Fibroblast of mammary gland (primary cell): ENCODE measurements around the gene SORCS2.

ENCODE experiments used
- DNase-seq: peaks from one replicate; pipeline ENCODE4 v3.0.0-alpha.2; 2010; ENCODE audit warnings: low read depth
- H3K4me3 ChIP-seq: 2 replicates; pipeline ENCODE4 v1.5.1; 2011; ENCODE audit warnings: low read depth, mild to moderate bottlenecking, low read length, moderate library complexity; ENCODE audit not compliant: control insufficient read depth
- CTCF ChIP-seq: conservative IDR thresholded peaks from 2 replicates; pipeline ENCODE4 v1.5.1; 2011; ENCODE audit warnings: low read depth, low read length, inconsistent platforms; ENCODE audit not compliant: control insufficient read depth, insufficient read depth

Gene SORCS2

GRCh38 chr4:7313347-7313811 is 121.0 kb downstream of the SORCS2 start:
- DNase-seq = no peak
- no peak for TF ChIP-seq CTCF
- no peak overlapping the region for H3K4me3 ChIP-seq

- TF ChIP-seq CTCF = no peak
- DNase-seq = no peak
- H3K4me3 ChIP-seq = no peak overlapping the region
Observed at GRCh38 chr4:7313991-7314390, 121.7 kb downstream of the SORCS2 start.

- no peak for TF ChIP-seq CTCF
- no peak overlapping the region for H3K4me3 ChIP-seq
Observed at GRCh38 chr4:7315286-7315685, 122.9 kb downstream of the SORCS2 start.

GRCh38 chr4:7315935-7316334 is 123.6 kb downstream of the SORCS2 start:
- no peak for TF ChIP-seq CTCF
- no peak overlapping the region for H3K4me3 ChIP-seq
- DNase-seq = no peak

More at GRCh38 chr4:7315286-7315685, 122.9 kb downstream of the SORCS2 start:
- no peak for DNase-seq

GRCh38 chr4:7319024-7319423 is 126.7 kb downstream of the SORCS2 start:
- DNase-seq = no peak
- no peak overlapping the region for H3K4me3 ChIP-seq
- TF ChIP-seq CTCF = no peak

- no peak for TF ChIP-seq CTCF
- H3K4me3 ChIP-seq = no peak overlapping the region
- DNase-seq = no peak
Observed at GRCh38 chr4:7320206-7320797, 128.0 kb downstream of the SORCS2 start.

- no peak overlapping the region for H3K4me3 ChIP-seq
- DNase-seq = no peak
- no peak for TF ChIP-seq CTCF
Observed at GRCh38 chr4:7322166-7322991, 130.0 kb downstream of the SORCS2 start.
